Renal cortical epithelial cell (primary cell): ENCODE results near the gene NOTCH2. TPM values are rescaled to one million over a fixed set of nuclear protein-coding genes. Genes with fewer than 3 reads are reported as not detected.

Source experiments
- DNase-seq: peaks from one replicate; pipeline ENCODE4 v3.0.0-alpha.2; 2011; ENCODE audit warnings: low read depth
- total RNA-seq: library from RNA; depleted of rRNA; stranded (reverse); fragments of >200 nt; gene quantifications from 2 replicates; pipeline ENCODE4 v1.2.3, GENCODE V29; 2014

NOTCH2 gene
- total RNA-seq, 1 donor from 2014 or later, result 159 TPM

GRCh38 chr1:119943216-119943615, 126.2 kb downstream of the NOTCH2 start:
- DNase-seq, result no peak

GRCh38 chr1:119941392-119941791, 128.1 kb downstream of the NOTCH2 start:
- no peak for DNase-seq

GRCh38 chr1:119940697-119941096, 128.8 kb downstream of the NOTCH2 start:
- DNase-seq, result no peak

GRCh38 chr1:119937198-119937597, 132.3 kb downstream of the NOTCH2 start:
- DNase-seq, result no peak

GRCh38 chr1:119935915-119936314, 133.5 kb downstream of the NOTCH2 start:
- DNase-seq, result no peak

DNA sequence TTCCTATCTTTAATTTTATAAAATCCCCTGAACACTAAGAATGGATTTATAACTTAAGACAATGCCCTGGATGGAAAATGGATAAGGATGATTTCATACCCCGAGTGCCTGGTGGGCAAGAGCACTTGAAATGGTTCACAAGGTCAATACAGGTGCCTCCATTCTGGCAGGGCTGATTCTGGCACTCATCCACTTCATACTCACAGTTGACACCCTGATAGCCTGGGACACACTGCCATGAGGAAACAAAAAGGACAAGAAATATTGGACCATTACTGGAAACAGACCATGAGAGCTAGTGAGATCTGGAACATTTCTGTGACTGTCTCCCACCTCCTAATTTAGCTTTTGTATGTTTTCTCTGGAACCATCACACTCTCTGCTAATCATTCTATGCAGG, 134.1 kb downstream of the NOTCH2 start:
- DNase-seq, result no peak

- no peak for DNase-seq
Observed at GRCh38 chr1:119933397-119933796, 136.1 kb downstream of the NOTCH2 start.

DNA sequence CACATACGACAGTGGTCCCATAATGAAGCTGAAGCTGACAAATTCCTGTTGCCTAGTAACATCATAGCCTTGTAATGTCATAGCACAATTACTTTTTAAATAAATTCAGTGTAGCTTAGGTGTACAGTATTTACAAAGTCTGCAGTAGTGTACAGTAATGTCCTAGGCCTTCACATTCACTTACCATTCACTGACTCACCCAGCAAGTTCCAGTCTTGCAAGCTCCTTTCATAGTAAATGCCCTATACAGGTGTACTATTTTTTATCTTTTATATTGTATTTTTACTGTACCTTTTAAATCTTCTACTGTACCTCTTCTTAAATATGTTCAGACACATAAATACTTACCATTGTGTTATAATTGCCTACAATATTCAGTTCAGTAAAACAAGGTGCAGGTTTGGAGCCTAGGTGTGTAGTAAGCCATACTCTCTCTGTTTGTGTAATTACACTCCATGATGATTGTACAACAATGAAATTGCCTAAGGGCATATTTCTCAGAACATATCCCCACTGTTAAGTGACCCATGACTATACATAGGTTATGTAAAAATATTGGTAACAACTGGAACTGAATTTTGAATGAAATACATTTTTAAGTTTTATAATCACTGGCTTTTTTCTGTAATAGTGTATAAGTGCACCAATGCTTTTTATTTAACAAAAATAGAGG, 139.7 kb downstream of the NOTCH2 start:
- DNase-seq, result peak; percentile 11

- DNase-seq, result no peak
Observed at GRCh38 chr1:119926553-119926952, 142.9 kb downstream of the NOTCH2 start.

GRCh38 chr1:119924948-119925898, 144.2 kb downstream of the NOTCH2 start:
- no peak for DNase-seq

DNA sequence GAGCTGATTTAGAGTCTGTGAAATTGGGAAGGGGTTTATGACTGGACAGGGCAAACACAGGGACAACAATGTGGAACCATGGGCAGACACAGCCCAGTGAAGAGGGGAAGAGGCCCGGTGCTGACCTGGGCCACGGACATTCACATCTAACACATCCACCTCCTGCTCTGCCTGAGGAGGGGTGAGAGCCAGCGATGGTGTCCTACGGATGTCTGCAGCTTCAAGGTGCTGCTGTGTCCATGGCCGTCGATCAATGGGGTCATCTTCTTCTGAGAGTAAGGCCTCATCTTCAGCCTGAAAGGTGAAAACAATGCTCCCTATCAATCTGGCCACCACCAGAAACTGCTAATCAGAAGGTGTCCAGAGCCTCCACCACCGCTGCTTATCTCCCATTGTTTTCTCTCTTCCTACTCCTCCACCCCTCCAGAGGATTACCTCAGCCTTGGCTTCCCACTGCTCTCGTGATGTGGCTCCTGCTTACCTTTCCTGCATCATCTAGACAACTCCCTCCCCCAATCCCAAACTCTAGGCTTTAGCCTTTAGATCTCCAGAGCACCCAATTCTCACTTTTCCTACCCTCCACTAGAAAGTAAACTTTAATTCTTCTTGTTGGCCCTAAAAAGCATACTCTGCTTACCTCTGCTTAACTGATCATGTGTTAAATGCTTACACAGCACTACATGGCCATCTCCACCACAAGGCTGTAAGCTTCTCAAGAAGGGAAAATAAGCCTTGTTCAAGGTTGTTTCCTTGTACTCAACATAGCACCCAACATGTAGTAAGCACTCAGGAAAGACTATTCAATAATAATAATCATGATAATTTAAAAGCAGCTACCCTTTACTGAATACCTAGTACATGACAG, 149.1 kb downstream of the NOTCH2 start:
- no peak for DNase-seq

DNA sequence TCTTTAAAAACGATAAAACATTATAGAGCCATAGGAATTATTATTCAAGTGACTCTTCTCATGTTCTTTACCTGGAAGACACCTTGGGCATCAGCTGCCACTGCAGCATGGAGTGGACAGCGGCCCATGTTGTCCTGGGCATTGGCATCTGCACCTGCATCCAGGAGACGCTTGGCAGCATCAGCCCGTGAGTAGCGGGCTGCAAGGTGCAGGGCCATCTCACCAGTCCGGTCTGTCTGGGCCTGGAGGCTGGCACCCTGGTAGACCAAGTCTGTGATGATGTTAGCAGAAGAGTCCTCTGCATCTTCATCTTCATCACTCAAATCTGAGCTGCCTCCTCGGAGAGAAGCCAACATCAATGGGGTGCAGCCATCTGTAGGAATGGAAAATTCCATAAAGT, 150.2 kb downstream of the NOTCH2 start:
- DNase-seq, result no peak

DNA sequence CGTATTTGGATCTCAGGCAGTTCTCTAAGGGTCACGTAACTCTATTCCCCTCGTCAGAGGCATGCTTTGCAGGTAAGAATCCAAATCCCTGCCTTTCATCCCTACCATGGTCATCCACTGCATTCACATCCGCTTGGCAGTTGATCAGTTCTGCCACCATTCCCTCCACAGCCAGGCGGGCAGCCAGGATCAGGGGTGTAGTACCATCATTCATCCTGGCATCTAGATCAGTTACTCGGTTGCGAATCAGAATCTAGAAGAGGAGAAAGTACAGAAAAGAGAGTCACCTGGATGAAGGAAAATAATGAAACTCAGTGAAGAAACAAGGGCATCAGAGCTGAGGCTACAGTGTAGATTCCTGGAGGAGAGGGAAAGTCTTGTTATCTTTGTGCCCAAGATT, 151.2 kb downstream of the NOTCH2 start:
- no peak for DNase-seq

DNA sequence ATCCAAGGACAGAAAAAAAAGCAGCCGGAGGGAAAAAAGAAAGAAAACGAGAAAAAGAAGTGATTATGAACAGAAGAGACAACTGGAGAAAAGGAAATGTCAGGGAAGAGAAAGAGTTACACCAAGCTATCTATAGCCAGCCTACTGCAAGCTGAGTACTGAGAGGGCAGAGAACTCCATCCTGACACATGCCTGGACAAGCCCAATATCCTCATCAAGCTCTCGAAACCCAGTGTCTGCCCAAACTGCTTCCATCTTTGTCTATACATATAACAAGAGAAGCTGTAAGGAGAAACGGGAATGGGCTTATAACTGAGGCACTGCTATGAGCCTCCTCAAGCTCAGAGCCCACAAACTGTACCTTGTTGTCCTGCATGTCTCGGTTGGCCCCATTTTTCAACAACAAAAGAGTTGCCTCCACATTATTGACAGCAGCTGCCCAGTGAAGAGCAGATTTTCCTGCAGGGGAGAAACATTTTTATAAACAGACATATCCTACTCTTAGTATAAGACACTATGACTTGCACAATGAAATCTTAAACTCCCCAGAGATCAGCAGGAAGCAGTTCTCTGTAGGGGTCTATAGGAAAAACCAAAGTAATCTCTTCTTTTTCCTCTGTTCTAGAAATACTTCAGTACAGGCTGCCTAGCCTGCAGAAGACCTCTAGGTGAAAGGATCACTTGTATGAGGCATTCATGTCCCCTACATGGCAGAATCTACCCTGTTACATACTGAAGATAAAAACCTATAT, 152.0 kb downstream of the NOTCH2 start:
- no peak for DNase-seq

- no peak for DNase-seq
Observed at GRCh38 chr1:119915517-119915916, 153.9 kb downstream of the NOTCH2 start.

GRCh38 chr1:119914071-119914470, 155.4 kb downstream of the NOTCH2 start:
- DNase-seq, result no peak

GRCh38 chr1:119912963-119913362, 156.5 kb downstream of the NOTCH2 start:
- no peak for DNase-seq

DNA sequence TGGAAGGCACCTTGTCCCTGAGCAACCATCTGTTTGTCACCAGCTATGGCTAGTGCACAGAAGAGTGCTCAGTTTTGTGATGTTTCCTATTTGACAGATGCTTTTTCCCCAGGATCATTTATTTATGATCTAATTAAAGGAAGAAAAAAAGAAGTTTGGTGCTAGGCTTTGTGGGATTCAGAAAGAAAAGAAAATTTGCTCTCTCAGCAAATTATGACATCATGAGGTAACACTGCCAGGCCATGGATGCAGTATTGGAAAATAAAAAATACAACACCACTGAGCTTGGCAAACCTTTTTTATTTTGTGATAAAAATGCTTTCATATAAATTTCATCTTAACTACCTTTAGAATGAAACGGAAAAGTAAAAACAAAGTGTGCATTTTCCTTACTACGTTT, 157.7 kb downstream of the NOTCH2 start:
- DNase-seq, result no peak

DNA sequence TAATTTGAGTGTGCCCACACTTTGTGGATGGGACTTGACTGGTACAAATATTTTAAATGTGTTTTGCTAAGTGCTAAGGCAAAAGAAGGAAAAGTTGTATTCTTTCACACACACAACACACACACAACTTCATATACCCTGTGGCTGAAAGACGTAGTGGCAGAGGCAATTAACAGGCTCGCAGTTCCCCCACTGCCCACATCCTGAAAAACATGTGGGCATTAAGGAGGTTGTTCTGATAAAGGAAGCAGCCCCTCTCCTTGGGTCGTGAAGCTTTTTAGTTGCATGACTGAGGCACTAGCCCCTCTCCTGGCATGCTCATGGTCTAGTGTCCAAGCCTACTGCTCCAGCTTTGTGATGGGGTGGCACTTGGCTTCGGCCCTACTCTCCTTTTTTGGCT, 158.8 kb downstream of the NOTCH2 start:
- no peak for DNase-seq

DNA sequence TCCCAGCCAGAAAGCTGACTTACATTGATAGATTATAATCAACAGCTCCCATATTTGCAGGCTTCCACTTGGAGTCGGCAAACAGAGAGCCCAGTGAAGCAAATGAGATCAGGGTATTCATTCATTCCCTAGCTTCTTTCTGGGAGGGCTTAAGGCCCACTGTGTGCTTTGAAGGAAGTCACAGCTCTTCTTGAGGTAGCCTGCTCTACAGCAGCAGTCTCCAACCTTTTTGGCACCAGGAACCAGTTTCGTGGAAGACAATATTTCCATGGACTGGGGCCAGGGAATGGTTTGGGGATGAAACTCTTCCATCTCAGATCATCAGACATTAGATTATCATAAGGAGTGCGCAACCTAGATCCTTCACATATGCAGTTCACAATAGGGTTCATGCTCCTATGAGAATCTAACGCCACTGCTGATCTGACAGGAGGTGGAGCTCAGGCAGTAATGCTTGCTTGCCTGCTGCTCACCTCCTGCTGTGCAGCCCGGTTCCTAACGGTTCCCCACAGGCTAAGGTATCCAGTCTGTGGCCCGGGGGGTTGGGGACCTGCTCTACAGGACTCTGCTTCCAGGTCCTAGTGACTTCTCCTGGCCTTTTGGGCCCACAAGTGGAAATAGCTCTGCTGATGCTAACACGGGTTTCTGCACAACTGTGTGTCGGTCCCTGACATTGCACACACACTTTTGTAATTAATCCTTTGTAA, 159.4 kb downstream of the NOTCH2 start:
- DNase-seq, result no peak

GRCh38 chr1:119908661-119909060, 160.8 kb downstream of the NOTCH2 start:
- no peak for DNase-seq
